Adrenal gland (tissue), 12 donors: Measurements from ENCODE around the gene DLGAP1. TPM values are rescaled to one million over a fixed set of nuclear protein-coding genes. Genes with fewer than 3 reads are reported as not detected.

Experiments
- DNase-seq, 7 donors: peaks; one replicate each; pipeline ENCODE4 v3.0.0-alpha.2; 2019 to 2020
- H3K27ac ChIP-seq, 5 donors: fragments of 200-600 bp; sonication (generic) in 4 of 5; 1 replicate in 3 of 5; 2 replicates in 2 of 5; pipeline versions ENCODE4 v1.5.1 to v1.8.0; 2016 to 2020; ENCODE audit warnings: mild to moderate bottlenecking in 1 of 5
- H3K27me3 ChIP-seq: fragments of 200-600 bp; 2 replicates; pipeline ENCODE4 v1.8.0; 2021
- H3K36me3 ChIP-seq, 2 donors: fragments of 200-600 bp; replicated peaks in 1 of 2; 1 replicate in 1 of 2; 2 replicates in 1 of 2; pipeline versions ENCODE4 v1.5.1 to v1.8.0; 2018 to 2022
- H3K4me1 ChIP-seq, 2 donors: fragments of 200-600 bp; replicated peaks in 1 of 2; 1 replicate in 1 of 2; 2 replicates in 1 of 2; pipeline versions ENCODE4 v1.5.1 to v1.8.0; 2018 to 2021
- H3K4me3 ChIP-seq, 4 donors: fragments of 200-600 bp; sonication (generic) in 3 of 4; one replicate each; pipeline ENCODE4 v1.5.1; 2016 to 2018
- H3K9me3 ChIP-seq, 3 donors: fragments of 200-600 bp; sonication (generic) in 1 of 3; replicated peaks in 1 of 3; 1 replicate in 2 of 3; 2 replicates in 1 of 3; pipeline versions ENCODE4 v1.5.1 to v1.8.0; 2016 to 2021
- POLR2A ChIP-seq, 2 donors: fragments of 450-650 bp; IDR thresholded peaks; one replicate each; pipeline ENCODE4 v1.6.1; 2017; ENCODE audit warnings: antibody characterized with exemption in 2 of 2, mild to moderate bottlenecking in 2 of 2, moderate library complexity in 1 of 2
- WGBS, 4 donors: extraction: QIAGEN DNeasy Blood & Tissue Kit in 2 of 4; methylation state at CpG; one replicate each; pipeline versions ENCODE4 v1.1.5 to v1.1.7; 2013 to 2017; 5-methylcytosine and 5-hydroxymethylcytosine counted together
- intact Hi-C, 2 donors: fragments of 100-400 bp; cut with DNase I; formaldehyde crosslinking; loops; one replicate each; pipeline versions ENCODE4 v1.14.1 to v1.15.0; 2022 to 2023
- polyA plus RNA-seq, 3 donors: library from polyadenylated mRNA; stranded (reverse); fragments of 200-250 nt in 2 of 3; fragments of 350-450 nt in 1 of 3; fragmentation: Illumina TruSeq in 1 of 3; extraction: RNeasy Lipid Tissue Mini Kit (QIAGEN cat#74804) in 1 of 3; gene quantifications; one replicate each; pipeline ENCODE4 v1.2.3, GENCODE V29; 2013 to 2014
- total RNA-seq, 9 donors: library from RNA; depleted of rRNA in 4 of 9; stranded (reverse); fragments of >200 nt in 4 of 9; fragments of 120-200 nt in 1 of 9; fragmentation: NEBNext Ultra II Directional in 1 of 9; extraction: Animal tissue kit (Norgen Biotek cat#: 25700) in 1 of 9; gene quantifications; one replicate each; pipeline versions ENCODE4 v1.1.0 to v1.2.4, GENCODE V29; 2013 to 2023
- TF ChIP-seq, protein P1 (sequence below), 6 experiments: fragments of 450-650 bp in 4 of 6; fragments of 200-600 bp in 2 of 6; sonication (generic) in 1 of 6; IDR thresholded peaks; 1 replicate in 5 of 6; 2 replicates in 1 of 6; pipeline versions ENCODE4 v1.5.1 to v1.8.0; 2016 to 2021; ENCODE audit warnings: antibody characterized with exemption in 6 of 6, mild to moderate bottlenecking in 2 of 6, moderate library complexity in 1 of 6
- donor health status: healthy with polysubstance abuse.
- donor health status: Bipolar disorder and iron deficiency.
- donor health status: DM: yes; HTN: yes; CAD: no.
- donor health status: DM: no; HTN: no; CAD: no.
- donor health status: DM: no; HTN: no; CAD: no.
- donor health status: DM: yes; HTN: yes; CAD: no.

The DLGAP1 gene
- total and polyA plus RNA-seq, 12 donors, result 1.7 to 30.9 (median 12.9) TPM

DNA sequence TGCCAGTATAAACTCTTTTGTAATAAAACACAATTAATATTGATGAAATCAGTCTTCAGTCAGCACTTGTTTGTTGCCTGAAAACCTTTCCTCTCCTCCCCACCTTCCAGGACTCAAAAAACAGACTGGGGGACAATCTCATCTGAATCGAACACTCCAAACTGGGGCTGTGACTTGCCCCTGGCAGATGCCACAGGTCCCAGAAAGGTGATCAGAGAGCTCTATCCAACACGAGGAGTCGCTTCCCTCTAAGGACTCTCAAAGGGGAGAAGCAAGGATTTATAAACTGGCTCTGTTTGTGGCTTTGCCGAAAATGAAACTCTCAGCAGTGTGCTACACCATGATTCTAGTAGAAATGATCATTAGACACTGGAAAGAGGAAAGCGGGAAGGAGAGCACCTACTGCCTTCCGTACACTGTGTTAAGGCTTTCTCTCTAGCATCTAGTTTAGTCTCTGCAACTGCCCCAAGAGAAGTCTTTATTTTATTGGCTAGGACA is 805.9 kb downstream of the DLGAP1 start:
- peak in 1 of 7 donors; percentile 59 for DNase-seq
- intact Hi-C loops, result no loop called here

DNA sequence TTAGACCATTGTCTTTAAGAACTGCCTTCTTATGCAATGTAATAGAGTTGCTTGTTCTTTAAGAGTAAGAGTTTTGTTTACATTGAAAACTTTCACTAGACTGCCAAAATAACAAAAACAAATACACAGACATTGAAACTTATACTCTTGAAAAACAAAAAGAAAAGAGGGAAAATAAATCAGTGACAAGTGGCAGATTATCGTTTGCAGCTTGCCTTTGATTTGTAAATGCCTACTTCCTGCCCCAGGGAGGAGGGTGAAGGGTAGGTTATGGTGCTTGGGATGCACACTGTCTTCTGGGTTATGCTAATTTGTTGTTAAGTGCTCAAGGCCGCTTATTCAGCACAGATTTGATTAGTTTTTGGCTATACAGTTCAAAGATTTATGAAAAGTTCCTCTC is 806.5 kb downstream of the DLGAP1 start:
- TF ChIP-seq, protein P1, sequence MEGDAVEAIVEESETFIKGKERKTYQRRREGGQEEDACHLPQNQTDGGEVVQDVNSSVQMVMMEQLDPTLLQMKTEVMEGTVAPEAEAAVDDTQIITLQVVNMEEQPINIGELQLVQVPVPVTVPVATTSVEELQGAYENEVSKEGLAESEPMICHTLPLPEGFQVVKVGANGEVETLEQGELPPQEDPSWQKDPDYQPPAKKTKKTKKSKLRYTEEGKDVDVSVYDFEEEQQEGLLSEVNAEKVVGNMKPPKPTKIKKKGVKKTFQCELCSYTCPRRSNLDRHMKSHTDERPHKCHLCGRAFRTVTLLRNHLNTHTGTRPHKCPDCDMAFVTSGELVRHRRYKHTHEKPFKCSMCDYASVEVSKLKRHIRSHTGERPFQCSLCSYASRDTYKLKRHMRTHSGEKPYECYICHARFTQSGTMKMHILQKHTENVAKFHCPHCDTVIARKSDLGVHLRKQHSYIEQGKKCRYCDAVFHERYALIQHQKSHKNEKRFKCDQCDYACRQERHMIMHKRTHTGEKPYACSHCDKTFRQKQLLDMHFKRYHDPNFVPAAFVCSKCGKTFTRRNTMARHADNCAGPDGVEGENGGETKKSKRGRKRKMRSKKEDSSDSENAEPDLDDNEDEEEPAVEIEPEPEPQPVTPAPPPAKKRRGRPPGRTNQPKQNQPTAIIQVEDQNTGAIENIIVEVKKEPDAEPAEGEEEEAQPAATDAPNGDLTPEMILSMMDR (IDR thresholded peaks at IDR 0.05), result no peak
- no peak for TF ChIP-seq POLR2A (IDR thresholded peaks at IDR 0.05)
- Histone ChIP-seq H3K36me3 (no peaks in the 10 kb centered on the region), H3K27me3 (no peaks in the 10 kb centered on the region), H3K27ac (peak overlapping the region; percentile 74 to 96 (median 86)), H3K4me1 (peaks cover 21 to 41% of the 10 kb centered on the region in 2 donors), H3K4me3 (peak overlapping the region in 1 of 4 donors; percentile 34), H3K9me3 (no peaks in the 10 kb centered on the region)
- WGBS, 4 donors, result 18 to 32% (median 25%) methylated on average over 2 of the region's 2 CpGs
- DNase-seq, result no peak
- intact Hi-C loops, result no loop called here

More for the DNA sequence above, 805.9 kb downstream of the DLGAP1 start:
- peak in 1 of 2 donors; percentile 57 for TF ChIP-seq POLR2A (IDR thresholded peaks at IDR 0.05)
- TF ChIP-seq, protein P1 (IDR thresholded peaks at IDR 0.05), result no peak
- Histone ChIP-seq H3K27ac (peak overlapping the region; percentile 74 to 96 (median 86)), H3K36me3 (no peaks in the 10 kb centered on the region), H3K4me3 (peak overlapping the region in 2 of 4 donors; percentile 6 to 34), H3K4me1 (peaks cover 26 to 46% of the 10 kb centered on the region in 2 donors), H3K9me3 (no peaks in the 10 kb centered on the region), H3K27me3 (no peaks in the 10 kb centered on the region)
- 35 to 57% (median 39%) methylated on average over 6 of the region's 6 CpGs for WGBS, 4 donors

DNA sequence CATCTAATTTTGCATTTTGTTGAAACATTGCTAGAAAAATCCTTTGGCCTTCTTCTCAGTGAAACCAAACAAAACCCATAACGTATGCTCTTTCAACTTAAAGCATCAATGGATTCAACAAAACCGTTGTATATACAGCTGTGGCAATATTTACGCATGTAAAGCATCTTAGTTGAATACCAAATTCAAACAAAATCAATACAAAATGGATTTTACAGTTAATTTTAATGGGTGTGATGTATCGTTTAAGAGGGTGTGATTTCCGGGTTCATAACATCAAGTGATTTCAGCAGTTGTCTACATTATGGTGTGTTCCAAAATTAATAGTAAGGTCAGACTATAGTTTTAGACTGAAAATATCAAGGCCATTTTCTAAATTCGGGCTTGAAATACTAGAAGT is 806.9 kb downstream of the DLGAP1 start:
- H3K36me3 ChIP-seq, result no peaks in the 10 kb centered on the region
- TF ChIP-seq, protein P1 (IDR thresholded peaks at IDR 0.05), result no peak
- TF ChIP-seq POLR2A (IDR thresholded peaks at IDR 0.05), result no peak
- intact Hi-C loops, result no loop called here
- H3K4me1 ChIP-seq, result peaks cover 17 to 37% of the 10 kb centered on the region in 2 donors
- H3K9me3 ChIP-seq, result no peaks in the 10 kb centered on the region
- H3K27me3 ChIP-seq, result no peaks in the 10 kb centered on the region
- DNase-seq, result no peak
- no peak overlapping the region for H3K4me3 ChIP-seq
- 76 to 80% (median 77%) methylated on average over 6 of the region's 6 CpGs for WGBS, 4 donors
- H3K27ac ChIP-seq, result peak overlapping the region; percentile 74 to 96 (median 86)

DNA sequence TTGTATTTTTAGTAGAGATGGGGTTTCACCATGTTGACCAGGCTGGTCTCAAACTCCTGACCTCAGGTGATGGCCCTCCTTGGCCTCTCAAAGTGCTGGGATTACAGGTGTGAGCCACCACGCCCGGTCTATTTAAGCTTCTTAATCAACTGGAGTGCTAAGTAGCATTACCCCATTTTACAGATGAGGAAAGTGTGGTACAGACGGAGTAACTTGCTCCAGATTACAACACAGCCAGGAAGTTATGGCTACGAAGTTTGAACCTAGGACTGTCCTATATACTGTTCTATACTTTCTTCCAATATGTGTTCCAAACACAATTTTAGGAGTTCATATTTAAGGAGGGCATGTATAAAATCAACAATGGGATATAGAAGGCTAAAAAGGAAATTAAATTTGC is 807.5 kb downstream of the DLGAP1 start:
- Histone ChIP-seq H3K36me3 (no peaks in the 10 kb centered on the region), H3K27ac (no peak overlapping the region), H3K9me3 (no peaks in the 10 kb centered on the region), H3K4me1 (peaks cover 16 to 32% of the 10 kb centered on the region in 2 donors), H3K27me3 (no peaks in the 10 kb centered on the region), H3K4me3 (no peak overlapping the region)
- intact Hi-C loops, result no loop called here
- no peak for DNase-seq
- WGBS, 4 donors, result 72 to 95% (median 88%) methylated on average over 4 of the region's 4 CpGs
- TF ChIP-seq POLR2A (IDR thresholded peaks at IDR 0.05), result no peak
- TF ChIP-seq, protein P1 (IDR thresholded peaks at IDR 0.05), result no peak
